Sigmoid colon (tissue), 7 donors: ENCODE data around the gene CDK15. TPM values are rescaled to one million over a fixed set of nuclear protein-coding genes. Genes with fewer than 3 reads are reported as not detected.

Source experiments
- DNase-seq: peaks from one replicate; pipeline ENCODE4 v3.0.0-alpha.2; 2019
- H3K27ac ChIP-seq, 4 donors: fragments of 200-600 bp; sonication (generic); one replicate each; pipeline ENCODE4 v1.5.1; 2016 to 2019; ENCODE audit warnings: mild to moderate bottlenecking in 1 of 4
- H3K27me3 ChIP-seq, 3 donors: fragments of 200-600 bp; sonication (generic); one replicate each; pipeline ENCODE4 v1.5.1; 2019; ENCODE audit warnings: mild to moderate bottlenecking in 1 of 3
- H3K36me3 ChIP-seq, 4 donors: fragments of 200-600 bp; sonication (generic); one replicate each; pipeline ENCODE4 v1.5.1; 2016 to 2019
- H3K4me1 ChIP-seq, 4 donors: fragments of 200-600 bp; sonication (generic); one replicate each; pipeline ENCODE4 v1.5.1; 2017 to 2019
- H3K4me3 ChIP-seq, 4 donors: fragments of 200-600 bp; sonication (generic); one replicate each; pipeline ENCODE4 v1.5.1; 2017 to 2019; ENCODE audit warnings: mild to moderate bottlenecking in 2 of 4, moderate library complexity in 1 of 4
- H3K9me3 ChIP-seq, 4 donors: fragments of 200-600 bp in 3 of 4; sonication (generic) in 3 of 4; one replicate each; pipeline versions ENCODE4 v1.5.1 to v1.6.1; 2013 to 2019
- CTCF ChIP-seq, 4 experiments: fragments of 450-650 bp in 3 of 4; fragments of 200-600 bp in 1 of 4; IDR thresholded peaks; one replicate each; pipeline ENCODE4 v1.5.1; 2016 to 2019; ENCODE audit warnings: antibody characterized with exemption in 4 of 4, mild to moderate bottlenecking in 3 of 4, moderate library complexity in 2 of 4
- EP300 ChIP-seq, 4 donors: sonication (generic); formaldehyde crosslinking; IDR thresholded peaks; one replicate each; pipeline ENCODE4 v1.6.1; 2017; ENCODE audit warnings: antibody characterized with exemption in 4 of 4
- POLR2A ChIP-seq, 2 donors: fragments of 450-650 bp; IDR thresholded peaks; one replicate each; pipeline ENCODE4 v1.6.1; 2016; ENCODE audit warnings: antibody characterized with exemption in 2 of 2, mild to moderate bottlenecking in 2 of 2, moderate library complexity in 2 of 2
- POLR2AphosphoS5 ChIP-seq, 4 donors: sonication (generic); formaldehyde crosslinking; IDR thresholded peaks; one replicate each; pipeline ENCODE4 v1.6.1; 2017; ENCODE audit warnings: antibody characterized with exemption in 4 of 4
- WGBS, 2 donors: extraction: QIAGEN DNeasy Blood & Tissue Kit; methylation state at CpG; one replicate each; pipeline ENCODE4 v1.1.7; 2013; 5-methylcytosine and 5-hydroxymethylcytosine counted together
- intact Hi-C: fragments of 100-400 bp; cut with DNase I; formaldehyde crosslinking; loops from one replicate; pipeline ENCODE4 v1.15.1; 2023
- polyA plus RNA-seq, 3 donors: library from polyadenylated mRNA; stranded (reverse); fragments of 200-250 nt; gene quantifications; one replicate each; pipeline ENCODE4 v1.2.3, GENCODE V29; 2013
- total RNA-seq, 4 donors: library from RNA; depleted of rRNA; stranded (reverse); fragments of >200 nt; gene quantifications; one replicate each; pipeline ENCODE4 v1.1.0, GENCODE V29; 2016
- donor health status: healthy with polysubstance abuse.
- donor health status: Bipolar disorder and iron deficiency.
- donor health status: healthy.

Gene CDK15
- total and polyA plus RNA-seq, 7 donors, result 0.12 to 0.81 (median 0.55) TPM; not detected in 1

- TF ChIP-seq POLR2A (IDR thresholded peaks at IDR 0.05) (no peak), CTCF (IDR thresholded peaks at IDR 0.05) (no peak), POLR2AphosphoS5 (IDR thresholded peaks at IDR 0.05) (no peak), EP300 (IDR thresholded peaks at IDR 0.05) (no peak)
- intact Hi-C loops, result no loop called here
- DNase-seq, result no peak
- no peaks in the 10 kb centered on the region for H3K27me3 ChIP-seq
- H3K27ac ChIP-seq, result no peak overlapping the region
- 93% methylated on average over 8 of the region's 8 CpGs for whole genome bisulfite sequencing, 2 donors
- no peaks in the 10 kb centered on the region for H3K4me1 ChIP-seq
- H3K9me3 ChIP-seq, result no peaks in the 10 kb centered on the region
- no peaks in the 10 kb centered on the region for H3K36me3 ChIP-seq
- H3K4me3 ChIP-seq, result no peak overlapping the region
Measured at GRCh38 chr2:201928363-201928762, 122.0 kb downstream of the CDK15 start.

- no peaks in the 10 kb centered on the region for H3K4me1 ChIP-seq
- no peaks in the 10 kb centered on the region for H3K27me3 ChIP-seq
- H3K27ac ChIP-seq, result no peak overlapping the region
- no peaks in the 10 kb centered on the region for H3K9me3 ChIP-seq
- TF ChIP-seq CTCF (IDR thresholded peaks at IDR 0.05) (no peak), EP300 (IDR thresholded peaks at IDR 0.05) (no peak), POLR2AphosphoS5 (IDR thresholded peaks at IDR 0.05) (no peak), POLR2A (IDR thresholded peaks at IDR 0.05) (no peak)
- no peak for DNase-seq
- H3K36me3 ChIP-seq, result no peaks in the 10 kb centered on the region
- intact Hi-C loops, result no loop called here
- no peak overlapping the region for H3K4me3 ChIP-seq
- 72 to 86% methylated on average over 3 of the region's 3 CpGs for WGBS, 2 donors
Measured at GRCh38 chr2:201929281-201930026, 123.1 kb downstream of the CDK15 start.

GRCh38 chr2:201930043-201930442 is 123.7 kb downstream of the CDK15 start:
- no peak for TF ChIP-seq POLR2AphosphoS5 (IDR thresholded peaks at IDR 0.05)
- no peak for TF ChIP-seq POLR2A (IDR thresholded peaks at IDR 0.05)
- no peak for TF ChIP-seq CTCF (IDR thresholded peaks at IDR 0.05)
- TF ChIP-seq EP300 (IDR thresholded peaks at IDR 0.05), result no peak
- 91 to 94% methylated on average over 4 of the region's 4 CpGs for WGBS, 2 donors
- H3K27me3 ChIP-seq, result no peaks in the 10 kb centered on the region
- no peaks in the 10 kb centered on the region for H3K4me1 ChIP-seq
- no peak overlapping the region for H3K4me3 ChIP-seq
- no peaks in the 10 kb centered on the region for H3K36me3 ChIP-seq
- no peak overlapping the region for H3K27ac ChIP-seq
- DNase-seq, result no peak
- intact Hi-C loops, result no loop called here
- H3K9me3 ChIP-seq, result no peaks in the 10 kb centered on the region

GRCh38 chr2:201930831-201931230 is 124.5 kb downstream of the CDK15 start:
- Histone ChIP-seq H3K4me1 (no peaks in the 10 kb centered on the region), H3K36me3 (no peaks in the 10 kb centered on the region), H3K27ac (no peak overlapping the region), H3K4me3 (no peak overlapping the region), H3K27me3 (no peaks in the 10 kb centered on the region), H3K9me3 (no peaks in the 10 kb centered on the region)
- intact Hi-C loops, result no loop called here
- no peak for DNase-seq
- TF ChIP-seq CTCF (IDR thresholded peaks at IDR 0.05), result no peak
- no peak for TF ChIP-seq POLR2A (IDR thresholded peaks at IDR 0.05)
- no peak for TF ChIP-seq EP300 (IDR thresholded peaks at IDR 0.05)
- TF ChIP-seq POLR2AphosphoS5 (IDR thresholded peaks at IDR 0.05), result no peak

- WGBS, 2 donors, result 57 to 81% methylated on average over 2 of the region's 2 CpGs
- H3K27ac ChIP-seq, result no peak overlapping the region
- no peaks in the 10 kb centered on the region for H3K4me1 ChIP-seq
- no peak overlapping the region for H3K4me3 ChIP-seq
- no peaks in the 10 kb centered on the region for H3K9me3 ChIP-seq
- H3K27me3 ChIP-seq, result no peaks in the 10 kb centered on the region
- no peaks in the 10 kb centered on the region for H3K36me3 ChIP-seq
- intact Hi-C loops, result no loop called here
- TF ChIP-seq CTCF (IDR thresholded peaks at IDR 0.05) (no peak), EP300 (IDR thresholded peaks at IDR 0.05) (no peak), POLR2A (IDR thresholded peaks at IDR 0.05) (no peak), POLR2AphosphoS5 (IDR thresholded peaks at IDR 0.05) (no peak)
- DNase-seq, result no peak
Measured at GRCh38 chr2:201931475-201931874, 125.1 kb downstream of the CDK15 start.
